HG03432 (cell line): ENCODE data around the gene TRIP6.
"Not testable (repeated sequence)": the region's sequence is repeated elsewhere in the genome, so short reads cannot be mapped to it uniquely, and the experiment has no call there.

Experiments
- ATAC-seq: cut with Tn5 transposase; IDR thresholded peaks from one replicate; pipeline ENCODE4 v1.9.1; 2021; ENCODE audit warnings: mild to moderate bottlenecking, moderate library complexity; ENCODE audit not compliant: unreplicated experiment

Gene TRIP6

DNA sequence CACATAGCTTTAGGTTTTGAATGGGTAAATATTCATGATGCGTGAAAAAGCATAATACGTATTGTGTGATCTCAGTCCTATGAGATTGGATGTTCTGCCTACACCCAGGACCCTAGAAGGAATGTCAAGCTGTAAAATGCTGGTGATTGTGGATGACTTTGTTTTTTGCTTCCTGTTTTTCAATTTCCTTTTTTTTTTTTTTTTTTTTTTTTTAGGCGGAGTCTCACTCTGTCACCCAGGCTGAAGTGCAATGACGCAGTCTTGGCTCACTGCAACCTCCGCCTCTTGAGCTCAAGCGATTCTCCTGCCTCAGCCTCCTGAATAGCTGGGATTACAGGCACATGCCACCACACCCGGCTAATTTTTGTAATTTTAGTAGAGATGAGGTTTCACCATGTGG lies 43.3 kb downstream of the TRIP6 start:
- not testable (repeated sequence) for ATAC-seq

DNA sequence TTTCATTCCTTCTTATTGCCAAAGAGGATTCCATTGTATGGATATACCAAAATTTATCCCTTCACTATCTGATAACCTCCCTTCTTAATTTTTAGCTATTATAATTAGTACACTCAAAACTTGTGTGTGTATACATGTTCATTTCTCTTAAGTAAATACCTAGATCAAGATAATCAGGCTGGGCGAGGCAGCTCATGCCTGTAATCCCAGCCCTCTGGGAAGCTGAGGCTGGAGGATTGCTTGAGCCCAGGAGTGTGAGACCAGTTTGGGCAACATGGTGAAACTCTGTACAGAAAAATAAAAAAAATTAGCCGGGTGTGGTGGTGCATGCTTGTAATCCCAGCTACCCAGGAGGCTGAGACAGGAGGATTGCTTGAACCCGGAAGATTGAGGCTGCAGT lies 44.3 kb downstream of the TRIP6 start:
- no peak for ATAC-seq

DNA sequence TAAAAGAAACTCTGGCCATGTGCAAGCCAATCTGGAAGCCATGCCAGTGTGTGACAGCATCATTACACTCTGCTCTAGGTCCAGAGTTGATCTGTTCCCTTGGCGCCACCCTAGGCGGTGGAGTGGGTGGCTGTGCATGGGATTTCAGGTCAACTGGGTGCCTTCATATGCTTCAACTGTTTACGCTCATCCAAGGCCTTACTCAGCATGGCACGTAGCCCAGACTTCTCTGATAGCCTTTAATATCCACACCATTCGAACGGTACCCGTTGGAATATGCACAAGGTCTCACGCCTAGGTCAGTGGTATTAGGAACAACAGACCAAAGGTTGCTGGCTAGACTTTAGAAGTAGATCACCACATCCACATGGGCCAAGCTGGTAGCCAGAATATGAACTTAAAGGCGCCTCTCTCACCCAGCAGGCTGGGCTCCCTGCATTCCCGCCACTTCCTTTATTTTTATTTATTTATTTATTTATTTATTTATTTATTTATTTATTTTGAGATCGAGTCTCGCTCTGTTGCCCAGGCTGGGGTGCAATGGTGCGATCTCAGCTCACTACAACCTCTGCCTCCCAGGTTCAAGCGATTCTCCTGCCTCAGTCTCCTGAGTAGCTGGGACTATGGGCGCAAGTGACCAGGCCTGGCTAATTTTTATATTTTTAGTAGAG lies 47.2 kb downstream of the TRIP6 start:
- no peak for ATAC-seq

DNA sequence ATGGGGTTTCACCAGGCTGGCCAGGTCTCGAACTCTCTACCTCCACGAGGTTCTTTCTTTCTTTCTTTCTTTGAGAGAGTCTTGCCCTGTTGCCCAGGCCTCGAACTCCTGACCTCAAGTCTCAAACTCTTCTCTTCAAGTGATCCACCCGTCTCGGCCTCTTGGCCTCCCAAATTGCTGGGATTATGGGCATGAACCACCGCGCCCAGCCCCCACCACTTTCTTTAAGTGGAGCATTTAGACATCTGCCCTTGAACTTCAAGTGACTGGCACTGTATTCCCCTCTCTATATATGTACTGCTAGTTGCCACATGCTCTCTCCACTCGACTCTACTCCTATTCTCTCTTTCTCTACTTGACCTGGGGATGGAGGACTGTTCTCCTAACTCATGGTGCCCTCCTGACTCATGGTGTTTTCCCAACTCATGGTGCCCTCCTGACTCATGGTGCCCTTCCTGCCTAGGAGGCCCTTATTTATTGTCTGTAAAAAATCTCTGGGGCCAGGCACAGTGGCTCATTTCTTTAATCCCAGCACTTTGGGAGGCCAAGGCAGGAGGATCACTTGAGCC lies 47.8 kb downstream of the TRIP6 start:
- ATAC-seq, result no peak

DNA sequence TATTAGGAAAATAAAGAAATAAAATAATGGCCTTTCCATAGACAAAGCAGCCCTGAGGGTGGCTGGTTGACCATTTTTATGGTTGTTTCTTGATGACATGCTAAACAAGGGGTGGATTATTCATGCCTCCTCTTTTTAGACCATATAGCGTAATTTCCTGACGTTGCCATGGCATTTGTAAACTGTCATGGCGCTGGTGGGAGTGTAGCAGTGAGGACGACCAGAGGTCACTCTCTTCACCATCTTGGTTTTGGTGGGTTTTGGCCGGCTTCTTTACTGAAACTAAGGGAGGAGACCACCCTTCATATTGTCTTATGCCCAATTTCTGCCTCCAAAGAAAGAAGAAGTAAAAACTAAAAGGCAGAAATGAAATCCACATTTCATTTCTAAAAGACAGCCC lies 52.1 kb downstream of the TRIP6 start:
- not testable (repeated sequence) for ATAC-seq

DNA sequence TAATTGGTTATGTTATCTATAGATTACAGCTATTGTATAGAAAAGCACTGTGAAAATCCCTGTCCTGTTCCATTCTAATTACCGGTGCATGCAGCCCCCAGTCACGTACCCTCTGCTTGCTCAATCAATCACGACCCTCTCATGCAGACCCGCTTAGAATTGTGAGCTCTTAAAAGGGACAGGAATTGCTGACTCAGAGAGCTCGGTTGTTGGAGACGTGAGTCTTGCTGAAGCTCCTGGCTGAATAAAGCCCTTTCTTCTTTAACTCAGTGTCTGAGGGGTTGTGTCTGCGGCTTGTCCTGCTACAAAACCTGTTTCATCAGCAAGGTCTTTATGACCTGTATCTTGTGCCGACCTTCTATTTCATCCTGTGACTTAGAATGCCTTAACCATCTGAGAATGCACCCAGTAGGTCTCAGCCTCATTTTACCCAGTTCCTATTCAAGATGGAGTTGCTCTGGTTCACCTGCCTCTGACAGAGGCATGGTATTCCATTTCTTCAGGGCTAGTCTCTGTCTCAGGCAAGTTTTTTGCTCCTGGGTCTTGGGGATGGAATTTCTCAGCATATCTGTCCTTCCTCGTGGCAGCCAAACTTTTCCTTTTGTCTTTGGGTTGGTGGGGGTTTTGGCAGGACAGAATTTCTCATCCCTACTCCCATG lies 52.7 kb downstream of the TRIP6 start:
- not testable (repeated sequence) for ATAC-seq

DNA sequence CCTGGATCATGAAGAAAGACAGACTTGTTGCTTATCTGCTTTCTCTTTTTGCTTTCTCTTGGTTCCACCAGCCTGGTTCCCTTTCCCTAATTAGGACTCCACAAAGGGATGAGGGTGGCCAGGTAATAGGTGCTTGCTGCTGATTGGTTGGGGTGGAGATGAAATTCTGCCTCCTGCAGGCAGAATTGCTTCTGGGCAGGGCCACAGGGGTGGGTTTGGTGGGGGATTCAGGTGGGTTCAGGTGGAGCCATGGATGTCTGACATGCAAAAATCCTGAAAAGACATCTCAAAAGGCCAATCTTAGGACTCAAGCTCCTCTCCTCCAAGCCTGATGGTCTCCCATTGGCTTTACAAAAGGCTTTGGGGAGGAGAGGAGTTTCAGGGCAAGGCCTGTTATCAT lies 53.9 kb downstream of the TRIP6 start:
- ATAC-seq, result no peak
